GM19238 (cell line): Measurements from ENCODE around the gene DPAGT1.
A peak's percentile ranks its signal among the peaks of the same experiment; 100 is the strongest.

Experiments
- DNase-seq: peaks from one replicate; pipeline ENCODE4 v3.0.0; 2011; ENCODE audit warnings: low spot score; ENCODE audit not compliant: insufficient read length

The DPAGT1 gene

GRCh38 chr11:119094816-119095065 lies 6.9 kb downstream of the DPAGT1 start:
- peak; percentile 37 for DNase-seq

DNA sequence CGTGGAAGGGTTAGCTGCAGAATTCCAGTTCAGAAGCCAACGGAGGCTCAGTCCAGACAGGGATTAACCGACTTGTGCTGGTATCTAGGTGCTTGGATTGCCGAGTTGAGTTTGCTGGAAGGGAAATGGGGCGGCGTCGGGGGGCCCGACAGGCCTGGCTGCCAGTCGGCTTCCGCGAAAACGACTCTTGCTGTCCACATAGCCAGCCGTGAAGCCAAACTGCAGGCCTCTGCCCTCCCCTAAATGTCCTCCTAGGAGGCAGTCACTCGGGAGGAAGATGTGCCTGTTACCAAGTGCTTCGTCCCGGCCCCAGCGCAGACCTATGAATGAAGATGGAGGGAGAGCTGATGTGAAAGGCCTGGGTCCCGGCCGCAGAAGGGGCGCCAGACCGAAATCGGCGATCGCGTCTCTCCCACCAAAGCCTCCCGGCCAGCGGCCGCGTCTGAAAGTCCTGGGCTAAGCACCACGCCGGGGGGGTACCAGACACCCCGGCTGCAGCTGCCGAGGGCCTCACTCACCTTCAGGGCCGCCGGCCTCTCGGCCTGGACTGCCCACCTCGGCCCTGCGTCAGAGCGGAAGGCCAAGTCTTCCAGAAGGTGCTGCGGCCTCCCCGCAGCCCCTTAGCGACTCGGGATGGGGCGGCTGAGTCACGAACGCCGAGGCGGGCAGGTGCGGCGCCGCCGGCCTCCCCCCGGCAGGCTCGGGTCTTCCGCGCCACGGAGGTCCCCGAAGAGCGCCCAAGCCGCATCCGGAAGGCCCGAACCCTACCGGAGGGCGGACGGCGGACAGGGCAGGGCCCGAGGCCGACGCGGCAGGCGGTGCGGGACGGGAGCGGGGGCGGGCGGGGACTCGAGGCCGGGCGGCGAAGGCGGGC lies 7.5 kb downstream of the DPAGT1 start:
- no peak for DNase-seq

- no peak for DNase-seq
Observed at GRCh38 chr11:119092880-119093842, 8.5 kb downstream of the DPAGT1 start.

GRCh38 chr11:119091966-119092879 lies 9.4 kb downstream of the DPAGT1 start:
- DNase-seq = no peak

GRCh38 chr11:119091178-119091577 lies 10.5 kb downstream of the DPAGT1 start:
- DNase-seq = no peak

DNA sequence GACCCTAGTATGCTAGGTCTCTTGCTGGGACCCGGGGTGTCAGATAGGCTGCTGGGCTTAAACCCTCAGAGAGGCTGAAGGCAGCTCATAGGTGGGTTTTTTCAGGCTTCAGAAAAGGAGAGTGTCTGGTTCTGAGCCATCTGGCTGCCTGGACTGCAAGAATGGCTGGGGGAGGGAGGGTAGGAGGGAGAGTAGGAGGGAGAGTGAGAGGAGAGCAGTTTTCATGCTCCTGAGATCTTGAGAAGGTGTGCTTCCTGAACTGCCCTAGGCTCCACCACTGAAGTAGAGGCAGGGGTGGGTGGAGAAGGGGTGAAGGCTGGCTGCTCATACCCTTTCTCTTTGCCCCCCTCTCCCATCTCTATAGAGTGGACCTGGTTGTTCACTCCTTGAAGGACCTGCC lies 12.3 kb downstream of the DPAGT1 start:
- DNase-seq = no peak

GRCh38 chr11:119088406-119088805 lies 13.2 kb downstream of the DPAGT1 start:
- DNase-seq = no peak

DNA sequence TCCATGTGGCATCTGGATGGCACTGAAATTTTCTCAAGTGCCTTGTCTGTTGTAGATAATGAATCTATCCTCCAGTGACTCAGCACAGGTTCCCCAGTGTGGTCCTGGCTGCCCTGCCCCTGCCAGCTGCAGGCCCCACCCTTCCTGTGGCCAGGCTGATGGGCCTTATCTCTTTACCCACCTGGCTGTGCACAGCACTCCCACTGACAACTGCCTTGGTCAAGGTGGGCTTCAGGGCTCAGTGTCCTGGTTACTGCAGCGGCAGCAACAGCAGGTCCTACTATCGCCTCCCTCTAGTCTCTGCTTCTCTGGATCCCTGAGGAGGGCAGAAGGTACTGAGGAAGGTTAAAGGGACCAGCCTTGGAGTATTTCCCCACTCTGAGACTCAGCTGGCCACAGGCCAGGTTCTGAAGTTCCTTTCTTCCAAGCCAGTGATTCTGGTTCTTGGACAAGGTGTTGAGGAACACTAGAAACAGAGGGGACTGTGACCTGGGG lies 13.9 kb downstream of the DPAGT1 start:
- no peak for DNase-seq

DNA sequence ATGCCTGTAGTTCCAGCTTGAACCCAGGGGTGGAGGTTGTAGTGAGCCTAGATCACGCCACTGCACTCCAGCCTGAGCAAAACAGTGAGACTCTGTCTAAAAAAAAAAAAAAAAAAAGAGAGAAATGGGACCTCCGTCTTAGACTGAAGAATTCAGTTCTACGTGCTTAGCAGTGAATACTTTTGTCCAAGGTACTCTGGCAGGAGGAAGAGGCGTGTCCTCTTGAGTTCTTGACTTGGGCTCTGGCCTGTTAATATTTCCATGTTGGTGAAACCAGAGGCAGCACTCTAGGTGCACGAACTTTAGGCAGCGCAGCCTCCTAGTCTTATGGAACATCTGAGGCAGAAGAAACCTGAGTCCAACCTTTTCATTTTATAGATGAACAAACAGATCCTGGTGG lies 14.5 kb downstream of the DPAGT1 start:
- no peak for DNase-seq

GRCh38 chr11:119085437-119085847 lies 16.2 kb downstream of the DPAGT1 start:
- DNase-seq = no peak

DNA sequence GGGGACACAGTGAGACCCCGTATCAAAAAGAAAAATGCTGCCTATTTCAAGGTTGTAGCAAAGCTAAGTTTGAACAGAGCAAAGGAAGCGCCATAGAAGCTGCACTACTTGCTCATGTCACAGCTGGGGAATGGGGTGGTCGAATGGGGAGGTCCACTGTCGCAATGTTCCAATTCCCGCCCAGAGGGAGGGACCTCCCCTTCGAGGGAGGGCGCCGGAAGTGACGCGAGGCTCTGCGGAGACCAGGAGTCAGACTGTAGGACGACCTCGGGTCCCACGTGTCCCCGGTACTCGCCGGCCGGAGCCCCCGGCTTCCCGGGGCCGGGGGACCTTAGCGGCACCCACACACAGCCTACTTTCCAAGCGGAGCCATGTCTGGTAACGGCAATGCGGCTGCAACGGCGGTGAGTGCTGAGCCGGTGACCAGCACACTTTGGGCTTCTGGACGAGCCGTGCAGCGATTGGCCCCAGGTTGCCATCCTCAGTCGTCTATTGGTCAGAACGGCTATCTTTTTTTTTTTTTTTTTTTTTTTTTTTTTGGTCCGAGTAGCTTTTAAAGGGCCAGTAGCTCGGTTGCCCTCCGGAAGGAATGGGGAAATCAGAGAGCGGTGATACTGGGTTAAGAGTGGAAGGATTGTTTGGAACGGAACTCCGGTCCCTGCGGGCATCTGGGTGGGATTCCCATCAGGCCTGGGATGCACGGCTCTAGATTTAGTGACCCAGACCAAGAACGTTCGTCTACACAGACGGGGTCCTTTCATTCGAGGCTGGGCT lies 16.8 kb downstream of the DPAGT1 start, which contains the start of gene HMBS:
HMBS (plus strand) TSS at position 219 of the 774 bp plus-strand sequence; CDS start at position 372, 153 bp downstream.
- DNase-seq = peak; percentile 92

- no peak for DNase-seq
Observed at GRCh38 chr11:119081682-119082260, 19.9 kb downstream of the DPAGT1 start.

DNA sequence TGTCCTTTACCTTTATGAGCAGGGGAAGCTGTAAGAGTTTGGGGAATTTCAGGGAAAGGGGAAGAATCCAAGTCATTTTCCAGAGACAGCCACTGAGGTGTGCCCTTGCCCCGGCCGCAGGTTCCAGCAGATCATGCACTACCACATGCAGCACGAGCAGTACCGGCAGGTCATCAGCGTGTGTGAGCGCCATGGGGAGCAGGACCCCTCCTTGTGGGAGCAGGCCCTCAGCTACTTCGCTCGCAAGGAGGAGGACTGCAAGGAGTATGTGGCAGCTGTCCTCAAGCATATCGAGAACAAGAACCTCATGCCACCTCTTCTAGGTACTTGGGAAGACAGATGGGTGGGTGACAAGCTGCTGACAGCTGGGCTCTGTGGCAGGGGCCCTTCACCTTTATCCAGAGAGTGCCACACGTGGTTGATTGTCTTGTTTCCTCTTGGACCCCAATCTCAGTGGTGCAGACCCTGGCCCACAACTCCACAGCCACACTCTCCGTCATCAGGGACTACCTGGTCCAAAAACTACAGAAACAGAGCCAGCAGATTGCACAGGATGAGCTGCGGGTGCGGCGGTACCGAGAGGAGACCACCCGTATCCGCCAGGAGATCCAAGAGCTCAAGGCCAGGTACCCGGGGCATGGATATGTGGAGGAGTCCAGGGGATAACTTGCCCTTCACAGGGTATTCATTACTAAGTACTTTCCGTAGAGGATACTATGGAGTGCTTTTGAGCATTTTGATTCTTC lies 22.8 kb downstream of the DPAGT1 start:
- DNase-seq = no peak

GRCh38 chr11:119077839-119078238 lies 23.8 kb downstream of the DPAGT1 start:
- DNase-seq = no peak

DNA sequence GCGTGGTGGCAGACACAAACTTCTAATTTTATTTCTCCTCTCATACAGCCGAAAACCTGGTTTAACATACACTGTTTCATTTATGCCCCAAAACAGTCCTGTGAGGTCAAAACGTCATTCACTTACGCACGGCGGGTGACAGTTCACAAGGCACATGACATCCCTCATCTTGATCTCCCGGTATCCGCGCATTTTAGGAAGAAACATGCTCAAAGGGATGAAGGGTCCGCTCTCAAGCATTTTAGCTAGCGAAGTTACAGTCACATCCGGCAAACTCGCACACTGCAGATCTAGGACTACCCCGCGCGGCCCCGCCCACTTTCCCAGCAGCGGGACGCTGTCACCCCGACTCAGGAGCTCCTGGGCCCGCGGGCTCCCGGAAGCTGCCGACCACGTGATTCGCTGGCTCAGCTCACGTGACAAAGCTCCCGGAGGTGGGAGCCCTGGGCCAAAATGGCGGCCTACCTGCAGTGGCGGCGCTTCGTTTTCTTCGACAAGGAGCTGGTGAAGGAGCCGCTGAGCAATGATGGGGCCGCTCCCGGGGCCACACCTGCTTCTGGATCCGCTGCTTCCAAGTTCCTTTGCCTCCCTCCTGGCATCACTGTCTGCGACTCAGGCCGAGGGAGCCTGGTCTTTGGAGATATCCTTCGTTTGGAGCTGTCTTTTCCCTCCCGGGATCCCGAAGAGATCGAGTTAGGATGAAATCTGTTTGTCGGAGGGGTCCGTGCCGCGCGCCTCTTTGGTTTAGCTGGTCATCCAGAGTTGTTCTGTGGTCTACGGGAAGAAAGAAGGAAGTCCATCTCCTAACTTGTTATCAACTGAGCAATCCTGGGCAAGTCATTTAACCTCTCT lies 34.1 kb downstream of the DPAGT1 start, which contains the start of gene VPS11:
VPS11 (plus strand) TSS at position 448 of the 852 bp plus-strand sequence; CDS start at position 454, 6 bp downstream.
- peak; percentile 100 for DNase-seq

- DNase-seq = no peak
Observed at GRCh38 chr11:119065369-119065768, 36.3 kb downstream of the DPAGT1 start.

DNA sequence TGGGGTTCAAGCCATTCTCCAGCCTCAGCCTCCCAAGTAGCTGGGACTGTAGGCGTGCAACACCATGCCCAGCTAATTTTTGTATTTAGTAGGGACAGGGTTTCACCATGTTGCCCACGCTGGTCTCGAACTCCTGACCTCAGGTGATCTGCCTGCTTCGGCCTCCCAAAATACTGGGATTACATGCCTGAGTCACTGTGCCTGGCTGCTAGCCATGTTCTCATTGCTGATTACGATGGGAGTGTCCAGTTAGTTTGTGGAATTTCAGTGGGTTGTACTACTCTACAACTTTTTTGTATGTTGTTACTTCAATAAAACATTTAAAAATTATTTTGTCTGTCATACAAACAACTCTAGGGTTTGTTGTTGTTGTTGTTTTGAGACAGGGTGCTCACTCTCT lies 38.9 kb downstream of the DPAGT1 start:
- no peak for DNase-seq

- DNase-seq = no peak
Observed at GRCh38 chr11:119061256-119061655, 40.4 kb downstream of the DPAGT1 start.
